Fibroblast of pulmonary artery (primary cell): Measurements from ENCODE around the gene SNRPD3.
"Not testable (repeated sequence)": the region's sequence is repeated elsewhere in the genome, so short reads cannot be mapped to it uniquely, and the experiment has no call there.

Experiments
- DNase-seq: peaks from one replicate; pipeline ENCODE4 v3.0.0-alpha.2; 2010; ENCODE audit warnings: low read depth
- H3K4me3 ChIP-seq: replicated peaks from 2 replicates; pipeline ENCODE4 v1.5.1; 2011; ENCODE audit warnings: low read depth, mild to moderate bottlenecking, control low read depth, low read length, moderate library complexity
- CTCF ChIP-seq: IDR thresholded peaks from 2 replicates; pipeline ENCODE4 v1.5.1; 2011; ENCODE audit warnings: mild to moderate bottlenecking, control low read depth, low read length, inconsistent platforms; ENCODE audit errors: missing control alignments

Gene SNRPD3

GRCh38 chr22:24591286-24591830, 35.6 kb downstream of the SNRPD3 start:
- no peak for DNase-seq
- H3K4me3 ChIP-seq = no peak overlapping the region
- no peak for TF ChIP-seq CTCF

- H3K4me3 ChIP-seq = peak overlapping the region; percentile 62
- TF ChIP-seq CTCF = no peak
- no peak for DNase-seq
Observed at GRCh38 chr22:24592058-24592850, 36.5 kb downstream of the SNRPD3 start.

- no peak for TF ChIP-seq CTCF
- peak; percentile 87 for DNase-seq
- H3K4me3 ChIP-seq = peak within 1 kb of the TSS; percentile 62
Observed at GRCh38 chr22:24592851-24593558, 37.2 kb downstream of the SNRPD3 start, which contains the start of gene LRRC75B. TSS of gene LRRC75B (minus strand) at chr22:24593073. CDS start at chr22:24593039, 34 bp downstream.

GRCh38 chr22:24593559-24593835, 37.7 kb downstream of the SNRPD3 start:
- H3K4me3 ChIP-seq = peak overlapping the region; percentile 62
- DNase-seq = not testable (repeated sequence)

GRCh38 chr22:24593836-24594568, 38.2 kb downstream of the SNRPD3 start:
- no peak for DNase-seq
- TF ChIP-seq CTCF = no peak

GRCh38 chr22:24594569-24595120, 38.8 kb downstream of the SNRPD3 start:
- no peak for DNase-seq
- H3K4me3 ChIP-seq = no peak overlapping the region
- no peak for TF ChIP-seq CTCF

More at GRCh38 chr22:24593836-24594568, 38.2 kb downstream of the SNRPD3 start:
- H3K4me3 ChIP-seq = no peak overlapping the region

- DNase-seq = no peak
- H3K4me3 ChIP-seq = no peak overlapping the region
- TF ChIP-seq CTCF = no peak
Observed at GRCh38 chr22:24595228-24595627, 39.4 kb downstream of the SNRPD3 start.
